Activated CD4-positive, alpha-beta T cell treated with anti-CD3 and anti-CD28 coated beads, Interleukin-2, Interleukin-6, amounts not matched to agents 100 ng/mL and 50 ng/mL, durations not matched to agents 16 hours and 8 hours (primary cell): ENCODE measurements around the gene PDGFA.

Source experiments
- DNase-seq: peaks from one replicate; pipeline ENCODE4 v3.0.0-alpha.2; 2020

The PDGFA gene

DNA sequence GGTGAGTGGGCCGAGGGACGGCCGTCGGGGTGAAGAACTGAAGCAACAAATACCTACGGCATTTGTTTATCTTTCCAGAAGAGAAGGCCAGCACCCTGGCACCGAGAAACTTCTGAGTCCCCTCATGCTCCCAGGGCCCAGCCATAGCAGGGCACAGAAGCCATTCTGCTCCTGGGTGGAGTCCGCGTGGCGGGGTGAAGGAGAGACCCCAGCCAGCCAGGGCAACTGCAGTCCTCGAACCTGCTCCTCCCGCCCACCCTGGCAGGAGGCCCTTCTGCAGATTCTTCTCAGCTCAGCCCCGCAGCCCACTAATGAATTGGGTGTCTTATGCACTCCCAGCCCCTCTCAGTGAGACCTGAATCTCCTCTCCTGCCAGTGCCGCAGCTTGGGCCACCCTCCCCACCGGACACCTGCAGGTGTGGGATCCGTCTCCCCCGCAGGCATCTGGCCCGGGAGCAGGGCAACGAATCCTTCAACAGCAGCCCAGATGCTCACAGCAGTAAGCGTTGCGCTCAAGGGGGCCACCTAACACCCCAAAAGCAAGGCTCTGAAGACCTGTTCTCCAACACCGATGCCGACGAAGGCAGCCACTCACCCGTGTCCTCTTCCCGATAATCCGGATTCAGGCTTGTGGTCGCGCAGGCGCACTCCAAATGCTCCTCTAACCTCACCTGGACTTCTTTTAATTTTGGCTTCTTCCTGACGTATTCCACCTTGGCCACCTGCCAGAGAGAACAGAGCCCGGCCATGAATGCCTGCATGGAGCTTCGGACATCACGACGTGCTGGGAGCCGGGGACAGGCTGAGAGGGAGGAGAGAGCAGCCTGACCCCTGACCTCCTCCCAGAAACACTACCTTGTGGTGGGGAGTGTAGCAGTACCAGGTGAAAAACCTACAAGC is 18.9 kb downstream of the PDGFA start:
- DNase-seq = no peak

DNA sequence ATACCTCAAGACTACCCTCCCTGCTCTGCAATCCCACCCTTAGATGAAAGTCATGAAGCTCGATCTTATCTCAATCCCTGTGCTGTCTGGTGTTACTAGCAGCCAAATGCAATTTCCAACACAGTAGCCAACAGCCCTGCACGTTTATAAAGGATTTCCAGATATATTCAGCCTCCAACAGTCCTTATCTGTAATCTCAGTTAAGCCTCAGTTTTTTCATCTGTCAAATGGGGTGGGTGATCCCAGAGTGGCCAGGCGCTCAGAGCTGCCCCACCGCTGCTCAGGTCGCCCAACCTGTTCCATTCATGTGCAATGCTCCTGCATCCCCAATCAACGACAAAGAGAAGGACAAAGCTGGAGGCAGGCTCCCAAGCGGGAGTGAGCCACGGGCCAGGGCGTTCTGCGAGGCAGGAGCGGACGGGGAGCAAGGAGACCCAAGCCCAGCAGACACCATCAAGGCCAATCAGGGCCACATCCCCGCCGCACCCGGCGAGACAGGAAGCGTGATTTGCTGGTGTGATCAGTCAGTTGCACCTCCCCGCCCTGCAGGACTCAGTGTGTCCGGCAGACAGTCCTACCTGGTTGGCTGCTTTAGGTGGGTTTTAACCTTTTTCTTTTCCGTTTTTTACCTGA is 19.7 kb downstream of the PDGFA start:
- no peak for DNase-seq

DNA sequence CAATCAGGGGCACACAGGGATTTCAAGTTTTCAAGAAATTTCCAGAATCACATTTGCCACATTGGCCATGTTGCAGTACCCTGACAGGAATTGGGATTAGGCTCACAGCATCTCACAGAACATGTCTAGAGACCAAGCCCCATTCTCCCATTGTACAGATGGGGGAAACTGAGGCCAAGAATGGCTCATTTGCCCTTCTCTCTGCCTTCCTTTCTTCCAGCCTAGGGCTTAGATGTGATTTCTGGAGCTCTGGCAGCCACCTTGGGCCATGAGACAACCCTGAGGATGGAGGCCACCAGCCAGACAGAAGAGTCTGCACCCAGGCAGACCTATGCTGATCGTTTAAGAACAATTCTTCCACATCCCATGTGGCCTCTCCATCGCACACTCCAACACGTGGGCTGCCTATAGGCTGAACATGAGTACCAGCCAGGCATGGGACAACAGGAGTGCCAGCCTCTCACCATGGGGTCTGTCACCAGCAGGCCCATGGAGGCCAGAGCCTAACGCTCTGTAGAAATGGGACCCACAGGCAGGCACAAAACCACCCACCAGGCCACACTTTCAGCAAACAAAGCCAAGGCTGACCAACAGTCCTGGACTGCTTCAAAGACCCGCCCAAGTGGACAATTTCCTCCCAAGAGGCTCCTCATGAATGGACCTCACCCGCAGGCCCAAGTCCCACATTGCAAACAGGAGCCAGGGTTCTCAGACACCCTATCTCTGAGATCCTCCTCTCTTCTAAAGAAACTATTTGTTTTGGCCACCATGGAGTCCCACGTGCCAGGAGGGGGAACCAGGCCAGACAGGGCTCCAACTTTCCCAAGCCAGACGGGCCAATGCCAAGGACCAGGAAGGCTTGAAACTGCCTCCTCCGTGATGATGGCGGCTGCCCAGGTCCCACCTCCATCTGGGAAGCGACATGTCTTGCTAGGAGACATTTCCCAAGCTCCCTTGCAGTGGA is 20.7 kb downstream of the PDGFA start:
- no peak for DNase-seq

DNA sequence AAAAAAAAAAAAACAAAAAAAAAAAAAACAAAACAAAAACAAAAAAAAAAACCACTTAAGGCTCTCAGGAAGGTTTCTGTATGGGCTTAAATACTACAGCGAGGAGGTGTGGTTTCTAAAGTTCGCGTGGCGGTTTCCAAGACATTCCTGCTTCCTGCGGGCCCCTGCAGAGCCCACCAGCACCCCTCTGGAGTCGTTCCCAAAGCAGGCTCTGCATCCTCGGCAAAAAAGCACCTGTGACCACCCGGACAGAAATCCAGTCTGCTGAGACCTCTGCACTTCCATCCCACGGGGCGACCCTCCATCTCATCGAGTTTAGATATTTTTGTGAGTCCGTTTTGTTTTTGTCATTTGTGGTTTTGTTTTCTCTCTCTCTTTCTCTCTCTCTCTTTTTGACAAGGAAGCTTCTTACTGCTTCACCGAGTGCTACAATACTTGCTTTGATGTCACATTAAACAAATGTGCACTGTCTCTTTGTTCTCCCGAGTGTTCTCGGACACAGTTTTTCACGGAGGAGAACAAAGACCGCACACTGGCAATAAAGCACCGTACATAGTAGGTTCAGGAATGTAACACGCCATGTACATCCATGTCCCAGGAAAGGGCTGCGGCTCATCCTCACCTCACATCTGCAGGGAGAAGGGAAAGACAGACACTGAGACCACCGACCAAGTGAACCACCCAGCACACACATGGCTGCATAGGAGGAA is 21.5 kb downstream of the PDGFA start:
- no peak for DNase-seq

DNA sequence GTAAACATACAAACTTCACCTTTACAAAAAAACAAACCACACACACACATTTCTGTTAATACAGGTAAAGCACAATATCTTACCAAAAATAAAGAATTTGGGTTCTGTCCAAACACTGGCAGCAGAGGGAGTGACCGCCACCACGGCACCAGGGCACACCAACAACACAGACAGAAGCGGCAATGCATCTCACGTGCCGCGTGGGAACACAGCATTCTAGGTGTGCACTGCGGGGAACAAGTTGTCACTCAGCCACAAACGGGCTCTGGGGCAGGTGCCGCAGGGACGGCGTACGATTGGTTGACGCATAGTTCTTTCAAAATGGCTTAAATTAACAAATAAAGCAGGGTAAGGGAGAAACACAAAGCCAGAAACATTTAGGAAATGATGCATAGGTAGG is 22.3 kb downstream of the PDGFA start:
- DNase-seq = no peak

DNA sequence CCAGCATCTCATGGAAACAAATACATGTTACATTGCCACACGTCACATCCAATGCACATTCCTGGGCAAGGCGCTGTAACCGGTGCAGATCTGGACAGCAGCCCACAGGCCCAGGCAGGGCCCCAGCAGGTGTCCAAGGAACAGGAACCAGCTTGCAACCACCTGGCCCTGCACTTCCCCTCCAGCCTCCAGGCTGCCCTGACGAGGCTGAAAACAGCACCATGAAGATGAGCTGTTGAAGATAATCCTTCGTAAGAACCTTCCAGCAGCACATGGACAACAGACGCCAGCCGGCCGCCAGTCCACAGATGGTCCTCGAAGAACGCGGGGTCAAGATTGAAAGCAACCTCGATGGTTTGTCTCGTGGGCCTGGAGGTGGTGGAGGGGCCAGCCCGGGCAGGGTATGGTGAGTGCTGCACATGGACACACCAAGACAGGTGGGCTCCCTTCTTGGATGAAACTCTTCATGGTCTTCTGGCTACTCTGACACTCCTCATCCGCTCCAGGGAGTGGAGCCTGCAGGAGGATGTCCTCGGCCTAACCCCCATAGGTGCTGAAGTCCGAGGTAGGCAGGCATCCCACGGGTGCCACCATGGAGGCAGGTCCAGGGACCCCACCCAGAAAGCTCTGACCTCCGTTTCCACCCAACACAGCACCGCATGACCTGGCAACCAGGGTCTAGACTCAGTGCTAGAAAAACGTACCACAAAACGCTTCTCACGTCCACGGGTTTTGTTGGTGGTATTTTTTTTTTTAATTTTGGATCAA is 22.9 kb downstream of the PDGFA start:
- no peak for DNase-seq

DNA sequence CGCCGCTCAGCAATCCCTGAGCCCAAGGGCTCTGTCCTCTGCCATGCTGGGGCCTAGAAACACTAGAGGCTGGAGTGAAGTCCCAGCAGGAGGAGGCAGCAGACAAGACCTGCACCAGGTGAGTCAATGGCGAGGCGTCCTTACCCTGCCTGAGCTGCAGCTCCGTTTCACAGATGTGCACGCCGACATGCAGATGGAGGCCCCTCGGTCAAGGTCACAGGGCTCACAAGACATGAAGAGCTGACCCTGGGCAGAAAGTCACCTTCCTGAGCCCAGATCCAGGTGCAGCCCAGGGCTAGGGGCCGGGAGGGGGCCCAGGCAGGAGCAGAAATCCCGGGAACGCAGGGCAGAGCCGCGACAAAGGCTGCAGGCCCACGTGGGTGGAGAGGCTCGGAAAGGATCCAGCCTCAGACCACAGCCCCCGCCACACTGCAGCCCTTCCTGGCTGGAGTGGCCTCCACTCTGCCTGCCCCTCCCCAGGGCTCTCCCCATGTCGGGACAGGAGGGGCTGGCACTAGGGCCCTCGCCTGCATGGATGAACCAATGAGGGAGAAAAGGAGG is 23.8 kb downstream of the PDGFA start:
- no peak for DNase-seq

DNA sequence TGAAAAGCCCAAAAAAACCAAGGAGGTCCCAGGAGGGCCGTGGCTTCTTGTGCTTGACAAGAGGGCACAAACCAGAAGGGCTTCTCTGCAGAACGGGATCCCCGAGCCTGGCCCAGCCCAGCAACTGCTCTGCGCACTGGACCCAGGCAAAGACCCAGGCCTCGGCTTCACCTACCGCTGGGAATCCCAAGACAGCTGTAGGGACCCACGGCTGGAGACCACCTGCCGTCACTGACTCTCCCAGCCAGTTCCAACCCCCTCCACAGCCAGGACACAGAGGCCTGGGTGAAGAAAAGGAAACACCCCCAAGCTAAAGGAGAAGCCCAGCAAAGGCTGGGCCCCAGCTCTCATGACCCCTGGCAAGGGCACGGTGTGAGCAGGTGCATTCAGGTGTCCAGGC is 24.3 kb downstream of the PDGFA start:
- DNase-seq = no peak

DNA sequence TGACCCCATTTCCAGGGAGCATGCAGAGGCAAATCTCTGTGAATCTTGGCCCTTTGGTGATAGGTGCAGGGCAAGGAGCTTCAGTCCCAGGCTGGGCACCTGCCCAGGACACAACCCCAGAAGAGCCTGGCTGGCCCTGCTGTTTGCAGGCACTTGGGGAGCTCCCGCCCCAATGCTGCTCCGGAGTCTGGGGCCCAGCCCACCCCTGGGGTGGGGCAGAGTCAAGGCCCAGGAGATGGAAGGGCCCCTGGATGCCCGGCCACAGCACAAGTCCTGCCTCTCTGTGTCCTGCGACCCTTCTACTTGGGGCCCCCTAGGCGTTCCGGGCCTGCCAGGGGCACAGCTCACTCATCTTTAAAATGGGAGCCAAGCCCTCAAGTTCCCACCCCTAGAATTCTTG is 24.7 kb downstream of the PDGFA start:
- DNase-seq = no peak

DNA sequence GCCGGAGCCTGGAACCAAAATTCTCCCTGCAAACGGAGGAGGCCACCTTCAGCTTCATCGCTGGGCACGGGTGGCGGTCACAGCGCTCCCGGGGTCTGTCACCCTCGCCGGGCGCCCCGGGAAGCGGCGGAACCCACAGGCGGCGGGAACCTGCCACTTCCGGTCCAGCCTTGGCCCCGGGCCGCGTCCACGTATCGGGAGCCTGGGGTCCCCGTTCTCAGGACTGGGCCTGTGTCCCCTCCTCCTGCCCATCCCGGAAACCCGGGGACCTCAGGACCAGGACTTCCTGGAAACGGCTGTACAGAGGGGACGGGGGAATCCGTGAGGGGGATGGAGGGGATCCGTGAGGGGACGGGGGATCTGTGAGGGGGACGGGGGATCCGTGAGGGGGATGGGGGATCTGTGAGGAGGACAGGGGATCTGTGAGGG is 25.4 kb downstream of the PDGFA start:
- no peak for DNase-seq

DNA sequence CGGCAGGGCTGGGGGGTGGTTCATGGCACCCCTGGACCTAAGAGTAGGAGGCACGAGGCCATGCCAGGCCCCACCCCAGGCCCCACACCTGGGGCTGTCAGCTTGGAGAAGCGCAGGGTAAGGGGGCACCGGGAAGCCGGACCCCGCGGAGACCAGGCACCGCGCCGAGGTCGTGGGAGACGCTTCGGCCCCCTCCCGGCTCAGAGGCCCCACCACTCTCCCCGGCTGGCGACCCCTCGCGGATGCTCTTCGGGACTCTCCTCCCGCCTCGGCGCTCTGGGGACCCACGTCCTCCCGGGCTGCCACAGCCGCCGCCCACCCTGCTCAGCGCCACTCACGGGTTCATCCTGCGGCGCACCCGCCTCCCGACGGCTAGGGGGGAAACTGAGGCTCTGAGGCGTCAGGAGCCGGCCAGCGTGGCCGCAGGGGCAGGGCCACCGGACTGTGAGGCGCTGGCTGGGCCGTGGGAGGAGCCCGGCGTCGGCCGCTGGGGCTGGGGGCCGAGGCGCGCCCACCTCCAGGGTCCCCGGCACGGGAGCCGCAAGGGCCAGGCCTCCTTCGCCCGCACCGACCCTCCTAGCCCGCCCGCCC is 25.9 kb downstream of the PDGFA start:
- no peak for DNase-seq

DNA sequence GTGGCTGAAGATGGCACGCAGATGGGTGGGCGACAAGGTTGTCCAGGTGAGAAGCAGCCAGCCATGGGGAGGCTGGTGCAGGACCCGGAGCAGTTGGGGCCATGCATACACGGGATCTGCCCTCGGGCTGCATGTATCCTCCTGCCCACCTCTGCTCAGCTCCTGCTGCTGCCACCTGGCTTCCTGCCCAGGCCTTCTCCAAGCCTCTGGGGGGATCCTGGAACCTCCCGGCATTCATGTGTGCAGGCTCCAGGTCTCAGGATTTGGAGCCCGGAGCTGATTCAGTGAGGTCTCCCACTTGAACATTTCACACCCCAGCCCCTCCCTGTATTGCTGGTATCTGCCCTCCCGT is 27.0 kb downstream of the PDGFA start:
- DNase-seq = no peak

DNA sequence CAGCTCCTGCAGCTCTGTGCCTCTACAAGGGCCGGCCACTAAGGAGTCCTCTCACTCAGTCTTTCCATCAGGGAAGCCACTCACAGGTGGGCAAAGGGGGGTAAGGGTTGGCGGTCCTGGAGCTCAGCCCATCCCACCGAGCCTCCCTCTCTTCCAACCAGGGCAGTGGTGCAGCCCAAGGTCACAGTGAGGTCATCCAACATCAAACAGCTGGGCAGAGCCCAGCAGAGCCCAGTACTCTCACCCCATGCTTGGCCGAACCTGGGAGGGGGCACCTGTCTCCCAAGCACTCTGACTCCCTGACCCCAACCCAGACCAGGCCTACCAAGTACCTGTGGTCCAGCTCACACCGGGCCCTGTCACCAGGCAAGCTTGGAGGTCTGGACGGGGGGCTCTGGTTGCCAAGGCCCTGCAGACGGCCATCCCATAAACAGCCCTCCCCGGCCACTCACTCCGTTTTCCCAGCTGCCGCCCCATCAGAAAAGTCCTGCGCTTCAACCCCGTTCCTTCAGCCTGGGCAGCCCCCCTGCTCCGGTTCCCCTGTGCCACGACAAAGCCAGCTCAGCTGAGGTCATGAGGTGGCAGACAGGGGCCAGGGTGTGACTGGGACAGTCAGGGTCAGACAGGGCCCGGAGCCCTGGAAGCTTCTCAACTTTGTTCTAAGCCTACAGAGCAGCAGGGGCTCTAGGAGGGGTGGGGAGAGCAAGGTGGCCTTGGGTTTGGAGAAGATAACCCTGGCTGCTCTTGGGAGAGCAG is 27.5 kb downstream of the PDGFA start:
- no peak for DNase-seq

DNA sequence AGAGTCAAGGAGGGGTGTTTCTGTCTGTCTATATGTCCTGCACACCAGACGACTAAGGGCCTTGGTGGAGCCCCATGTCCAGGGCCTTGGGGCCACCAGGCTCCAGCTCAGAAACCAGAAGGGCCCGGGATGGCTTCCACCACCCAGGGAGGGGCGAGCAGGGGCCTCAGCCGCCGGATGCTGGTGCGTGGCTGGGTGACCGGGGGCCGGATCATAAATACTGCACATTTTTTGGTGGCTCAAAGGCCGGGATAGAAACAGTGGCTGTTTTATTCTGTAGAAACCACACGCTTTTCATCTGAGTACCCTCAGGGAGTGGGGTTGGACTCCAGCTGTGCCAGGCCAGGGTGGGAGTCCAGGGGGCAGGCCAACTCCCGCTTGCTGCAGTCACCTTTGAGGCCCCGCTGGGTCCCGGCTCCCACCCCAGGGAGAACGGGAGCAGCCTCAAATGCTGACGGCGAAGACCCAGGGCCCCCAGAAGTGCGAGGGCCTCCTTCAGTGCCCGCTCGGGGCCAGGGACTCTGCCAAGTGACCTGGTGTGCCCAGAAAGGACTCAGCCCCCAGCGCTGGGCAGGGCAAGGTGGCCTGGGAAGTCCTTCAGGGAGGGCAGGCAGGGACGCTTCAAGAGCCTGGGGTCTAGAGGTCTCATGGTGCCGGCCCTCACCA is 28.2 kb downstream of the PDGFA start:
- DNase-seq = no peak

DNA sequence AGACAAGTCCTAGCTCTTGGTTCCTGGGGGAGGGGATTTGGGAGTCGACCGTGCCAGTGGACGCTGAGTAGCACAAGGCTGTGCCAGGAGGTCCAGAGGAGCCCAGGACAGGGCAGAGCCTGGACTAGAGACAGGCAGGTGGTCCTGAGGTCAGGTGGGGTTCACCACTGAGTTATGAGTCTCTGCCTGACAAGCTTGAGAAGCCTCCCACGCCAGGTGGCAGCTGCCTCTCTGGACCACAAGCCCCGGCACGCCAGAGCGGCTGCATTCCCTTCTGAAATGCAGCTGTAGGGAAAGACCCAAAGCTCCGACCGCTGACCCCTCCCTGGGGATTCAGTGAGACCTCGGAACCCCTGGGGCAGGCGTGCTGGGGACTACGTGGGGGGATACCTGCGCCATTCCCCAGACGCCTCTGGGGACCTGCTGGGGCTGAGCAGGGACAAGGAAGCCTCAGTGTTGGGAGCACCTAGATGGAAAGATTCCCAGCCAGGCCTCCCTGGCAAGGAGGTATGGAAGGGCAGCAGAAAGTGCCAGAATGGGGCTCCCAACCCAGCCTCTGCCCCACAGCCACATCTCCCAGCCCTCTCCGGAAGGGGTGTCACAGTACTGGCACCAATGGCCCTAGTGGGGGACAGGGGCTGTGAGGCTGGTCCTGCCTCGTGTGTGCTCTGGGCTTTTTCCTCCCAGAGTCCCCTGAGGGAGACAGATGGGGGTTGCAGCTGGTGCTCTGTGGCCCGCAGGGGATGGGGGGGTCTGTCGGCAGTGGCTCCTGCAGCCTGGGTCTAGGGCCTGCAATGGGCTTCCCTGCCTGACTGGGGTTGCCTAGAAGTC is 29.0 kb downstream of the PDGFA start:
- DNase-seq = no peak

DNA sequence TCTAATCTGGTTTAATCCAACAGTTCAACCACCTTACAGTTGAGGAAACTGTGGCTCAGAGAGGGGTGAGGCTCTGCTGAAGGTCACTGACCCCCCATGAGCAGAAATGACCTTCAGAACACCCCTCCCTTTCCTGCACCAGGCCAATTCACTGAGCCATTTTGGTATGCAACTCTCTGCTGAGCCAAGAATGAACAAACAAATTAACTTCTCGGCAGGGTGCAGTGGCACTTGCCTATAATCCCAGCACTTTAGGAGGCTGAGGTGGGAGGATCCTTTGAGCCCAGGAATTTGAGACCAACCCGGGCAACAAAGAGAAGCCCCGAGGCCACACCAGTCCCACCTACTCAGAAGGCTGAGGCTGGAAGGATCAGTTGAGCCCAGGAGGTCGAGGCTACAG is 29.8 kb downstream of the PDGFA start:
- DNase-seq = no peak

DNA sequence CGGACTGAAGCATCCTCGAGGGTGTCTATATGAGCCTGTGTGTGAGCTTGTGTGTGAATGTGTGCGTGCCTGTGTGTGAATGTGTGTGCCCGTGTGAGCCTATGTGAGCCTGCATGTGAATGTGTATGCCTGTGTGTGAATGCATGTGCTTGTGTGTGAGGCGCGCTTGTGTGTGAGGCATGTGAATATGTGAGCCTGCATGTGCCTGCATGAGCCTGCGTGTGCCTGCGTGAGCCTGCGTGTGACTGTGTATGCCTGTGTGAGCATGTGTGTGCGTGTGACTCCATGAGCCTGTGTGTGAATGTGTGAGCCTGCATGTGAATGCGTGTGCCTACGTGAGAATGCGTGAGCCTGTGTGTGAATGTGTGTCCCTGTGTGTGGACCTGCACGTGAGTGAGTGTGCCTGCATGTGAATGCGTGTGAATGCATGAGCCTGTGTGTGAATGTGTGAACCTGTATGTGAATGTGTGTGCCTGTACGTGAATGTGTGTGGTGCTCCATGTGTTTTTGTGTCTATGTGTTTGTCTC is 33.4 kb downstream of the PDGFA start:
- DNase-seq = no peak
